ENCODE results near the gene SEPSECS.
"Not testable (repeated sequence)": the region's sequence is repeated elsewhere in the genome, so short reads cannot be mapped to it uniquely, and the experiment has no call there.

Gene SEPSECS

DNA sequence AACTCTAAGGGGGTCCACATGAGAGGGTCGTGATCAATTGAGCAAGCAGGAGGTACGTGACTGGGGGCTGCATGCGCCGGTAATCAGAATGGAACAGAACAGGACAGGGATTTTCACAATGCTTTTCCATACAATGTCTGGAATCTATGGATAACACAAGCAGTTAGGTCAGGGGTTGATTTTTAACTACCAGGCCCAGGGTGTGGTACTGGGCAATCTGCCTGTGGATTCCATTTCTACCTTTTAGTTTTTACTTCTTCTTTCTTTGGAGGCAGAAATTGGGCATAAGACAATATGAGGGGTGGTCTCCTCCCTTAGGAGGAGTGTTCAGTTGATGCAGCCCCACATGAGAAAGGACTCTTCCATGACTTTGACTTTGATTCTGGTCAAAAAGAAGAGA is 76.8 kb downstream of the SEPSECS start:
- DNase-seq (ENCODE audit: low read depth, low spot score): not testable (repeated sequence)

DNA sequence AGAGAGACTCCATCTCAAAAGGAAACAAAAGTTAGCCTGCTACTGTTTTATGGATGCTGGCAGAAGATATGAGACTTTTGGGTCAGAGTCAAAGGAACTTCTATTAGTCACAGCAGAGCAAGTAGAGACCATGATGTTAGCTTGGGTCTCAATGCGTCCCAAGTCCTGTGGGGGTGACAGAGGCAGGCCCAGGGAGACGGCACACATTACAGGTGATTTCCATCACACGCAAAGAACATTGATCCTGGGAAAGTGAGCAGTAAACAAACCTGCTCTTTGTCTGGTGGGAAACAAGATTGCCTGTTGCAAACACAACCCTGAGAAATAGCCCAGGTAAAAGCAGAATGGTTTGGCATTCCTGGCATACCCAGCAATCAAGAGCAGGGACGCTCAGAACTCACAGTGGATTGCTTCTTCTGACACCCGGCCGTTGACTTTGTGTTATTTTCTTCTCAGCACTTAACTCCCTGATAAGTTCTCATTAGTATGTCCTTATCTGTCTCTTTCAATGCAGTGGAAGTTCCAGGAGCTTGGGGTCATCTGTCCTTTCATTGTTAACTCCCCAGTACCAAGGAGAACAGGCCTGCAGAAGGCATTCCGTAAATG is 78.3 kb downstream of the SEPSECS start:
- DNase-seq (ENCODE audit: low read depth, low spot score): no peak

DNA sequence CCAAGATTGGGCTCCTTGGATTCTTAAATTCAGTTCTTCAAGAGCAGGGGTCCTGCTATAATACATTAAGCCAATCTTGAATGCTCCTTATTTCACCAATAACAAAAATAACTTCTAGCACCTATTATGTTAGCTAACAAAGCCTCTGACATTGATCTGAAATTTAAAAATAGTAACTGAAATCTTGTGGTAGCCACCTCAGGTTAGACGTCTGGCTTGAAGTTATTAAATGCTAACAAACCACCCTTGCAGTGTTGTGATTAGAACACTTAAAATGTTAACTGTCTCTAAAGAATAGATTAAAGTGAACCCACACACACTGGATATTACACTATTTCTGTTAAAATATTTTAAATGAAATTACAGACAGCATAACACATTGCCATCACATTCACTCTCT is 79.7 kb downstream of the SEPSECS start:
- no peak for DNase-seq (ENCODE audit: low read depth, low spot score)

DNA sequence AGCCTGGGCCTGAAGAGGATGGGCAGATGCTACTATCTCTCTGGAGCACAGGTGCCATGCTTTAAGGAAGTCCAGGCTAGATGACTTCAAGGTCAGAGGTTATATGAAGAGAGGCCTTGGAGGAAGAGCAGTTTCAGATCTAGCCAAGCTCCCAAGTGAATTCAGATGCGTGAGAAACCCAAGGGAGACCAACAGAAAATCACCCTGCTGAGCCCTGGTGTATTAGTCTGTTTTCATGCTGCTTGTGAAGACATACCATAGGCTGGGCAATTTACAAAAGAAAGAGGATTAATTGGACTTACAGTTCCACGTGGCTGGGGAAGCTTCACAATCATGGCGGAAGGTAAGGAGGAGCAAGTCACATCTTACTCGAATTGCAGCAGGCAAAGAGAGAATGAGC is 81.7 kb downstream of the SEPSECS start:
- DNase-seq (ENCODE audit: low read depth, low spot score): no peak

DNA sequence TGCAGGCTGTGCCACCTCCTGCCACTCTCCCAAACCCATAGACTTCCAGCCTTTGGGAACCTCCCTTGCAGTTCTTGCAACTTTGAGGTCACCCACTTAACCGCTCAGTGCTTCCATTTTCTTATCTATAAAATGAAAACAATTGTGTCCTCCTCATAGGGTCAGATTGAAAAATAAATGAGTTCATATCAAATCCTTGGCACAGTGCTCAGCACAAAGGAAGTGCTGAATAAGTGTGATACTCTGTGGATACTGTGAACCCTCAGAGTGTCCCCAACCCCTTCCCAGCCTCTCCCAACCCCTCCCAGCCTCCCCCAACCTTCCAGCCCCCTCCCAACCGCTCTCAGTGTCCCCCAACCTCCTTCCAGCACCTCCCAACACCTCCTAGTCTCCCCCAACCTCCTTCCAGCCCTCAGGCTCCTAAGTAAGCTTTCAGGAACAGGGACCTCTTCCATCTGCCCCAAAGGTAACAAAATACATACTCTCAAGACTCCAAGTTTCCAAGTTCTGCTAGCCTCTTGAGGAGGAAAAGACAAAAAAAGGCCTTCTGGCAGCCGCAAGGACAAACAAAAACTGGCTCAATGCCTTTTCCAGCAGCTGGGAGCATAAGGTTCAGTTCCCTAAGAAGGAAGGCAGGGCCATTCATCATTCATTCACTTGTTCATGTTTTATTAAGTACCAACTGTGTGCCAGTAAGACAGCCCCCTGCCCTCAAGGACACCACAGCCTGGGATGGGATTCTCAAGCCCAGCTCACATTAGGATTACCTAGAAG is 83.4 kb downstream of the SEPSECS start:
- DNase-seq (ENCODE audit: low read depth, low spot score): no peak

DNA sequence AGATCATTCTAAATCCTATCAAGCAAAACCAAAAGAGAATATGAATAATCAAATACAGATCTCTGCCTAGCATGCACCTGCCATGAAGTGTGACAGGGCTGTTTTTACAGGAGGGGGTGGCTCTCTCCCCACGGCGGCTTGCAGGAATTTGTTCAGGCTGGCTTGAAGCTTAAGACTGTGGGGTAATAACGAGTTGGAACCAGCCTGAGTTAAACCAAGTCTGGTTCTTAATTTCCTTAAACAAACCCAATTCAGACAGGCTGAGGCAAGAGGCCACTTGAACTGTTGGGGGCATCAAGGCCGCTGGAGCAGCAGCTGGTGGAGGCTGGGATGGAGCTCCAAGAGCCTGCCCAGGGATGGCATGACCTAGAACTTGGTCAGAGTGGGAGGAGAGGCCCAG is 84.4 kb downstream of the SEPSECS start:
- DNase-seq (ENCODE audit: low read depth, low spot score): no peak

DNA sequence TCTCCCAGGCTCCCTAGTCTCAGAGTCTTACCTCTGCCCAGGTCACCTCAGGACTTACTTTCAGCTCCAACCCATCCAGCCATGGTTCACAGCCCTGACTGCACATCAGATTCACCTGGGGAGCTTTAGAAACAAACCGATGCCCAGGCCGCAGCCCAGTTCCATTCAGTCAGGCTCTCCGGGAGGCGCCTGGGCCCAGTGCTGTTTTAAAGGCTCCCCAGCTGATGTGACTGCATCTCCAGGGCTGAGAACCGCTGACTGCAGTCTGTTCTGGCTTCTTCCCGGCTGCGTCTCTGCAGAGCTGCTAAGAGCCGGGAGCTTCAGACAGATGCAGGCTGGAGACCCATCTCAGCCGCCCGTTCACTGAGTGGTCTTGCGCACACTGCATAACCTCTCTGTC is 85.1 kb downstream of the SEPSECS start:
- no peak for DNase-seq (ENCODE audit: low read depth, low spot score)

DNA sequence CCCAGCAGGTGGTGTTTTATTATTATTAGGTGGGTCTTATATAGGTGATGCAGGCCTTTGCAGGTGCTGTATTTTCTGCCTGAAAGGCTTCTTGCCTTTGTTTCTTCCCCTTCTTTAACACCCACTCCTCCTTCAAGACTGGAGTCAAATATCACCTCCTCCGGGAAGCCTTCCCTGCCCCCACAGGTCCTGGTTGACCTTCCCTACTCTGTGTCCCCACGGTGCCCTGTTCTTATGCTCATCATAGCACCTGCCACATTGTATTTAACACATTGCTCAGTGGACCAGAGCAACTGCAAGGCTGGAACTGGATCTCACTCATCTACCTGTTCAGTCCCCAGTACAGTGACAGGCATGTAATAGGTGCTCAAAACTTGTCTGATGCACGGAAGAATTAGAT is 89.7 kb downstream of the SEPSECS start:
- DNase-seq (ENCODE audit: low read depth, low spot score): no peak
